Activated CD8-positive, alpha-beta memory T cell treated with anti-CD3 and anti-CD28 coated beads, Interleukin-2, amount 50 U/mL, for 4 hours (primary cell): ENCODE data around the gene ANK2.

ENCODE experiments used
- DNase-seq: peaks from one replicate; pipeline ENCODE4 v3.0.0-alpha.2; 2020

Gene ANK2

GRCh38 chr4:113049421-113050370 lies at the start of gene ANK2:
Gene ANK2 (plus strand): TSS chr4:113049653. CDS start chr4:113049729, 76 bp downstream.
- DNase-seq = no peak

DNA sequence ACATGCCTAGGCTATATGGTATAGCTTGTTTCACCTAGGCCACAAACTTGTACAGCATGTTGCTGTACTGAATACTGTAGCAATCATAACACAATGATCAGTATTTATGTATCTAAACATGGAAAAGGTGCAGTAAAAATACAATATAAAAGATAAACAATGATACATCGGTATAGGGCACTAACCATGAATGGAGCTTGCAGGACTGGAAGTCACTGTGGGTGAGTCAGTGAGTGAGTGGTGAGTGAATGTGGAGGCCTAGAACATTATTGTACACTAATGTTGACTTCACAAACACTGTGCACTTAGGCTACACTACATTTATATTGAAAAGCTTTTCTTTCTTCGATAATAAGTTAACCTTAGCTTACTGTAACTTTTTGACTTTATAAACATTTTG lies 45.6 kb upstream of the ANK2 start:
- DNase-seq = no peak

- no peak for DNase-seq
Observed at GRCh38 chr4:113004655-113005054, 44.8 kb upstream of the ANK2 start.

GRCh38 chr4:113006632-113007031 lies 42.8 kb upstream of the ANK2 start:
- DNase-seq = no peak

DNA sequence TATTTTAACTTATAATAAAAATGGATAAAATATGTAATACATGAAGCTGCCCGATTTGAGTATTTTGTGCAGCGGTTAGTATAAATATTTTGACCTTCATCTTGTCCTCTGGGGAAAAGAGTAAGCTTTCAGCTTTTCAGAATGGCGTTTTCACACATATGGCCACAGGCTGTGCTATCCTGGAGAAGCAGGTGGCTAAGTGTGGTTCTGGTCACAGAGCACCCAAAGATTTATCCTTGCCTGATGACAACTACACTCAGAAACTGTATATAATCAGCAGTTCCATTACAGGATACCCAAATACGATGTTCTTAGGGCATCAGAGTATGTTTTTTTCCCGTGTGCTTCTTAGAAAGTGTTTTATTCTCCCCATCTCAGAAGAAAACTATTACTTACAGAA lies 42.3 kb upstream of the ANK2 start:
- no peak for DNase-seq

DNA sequence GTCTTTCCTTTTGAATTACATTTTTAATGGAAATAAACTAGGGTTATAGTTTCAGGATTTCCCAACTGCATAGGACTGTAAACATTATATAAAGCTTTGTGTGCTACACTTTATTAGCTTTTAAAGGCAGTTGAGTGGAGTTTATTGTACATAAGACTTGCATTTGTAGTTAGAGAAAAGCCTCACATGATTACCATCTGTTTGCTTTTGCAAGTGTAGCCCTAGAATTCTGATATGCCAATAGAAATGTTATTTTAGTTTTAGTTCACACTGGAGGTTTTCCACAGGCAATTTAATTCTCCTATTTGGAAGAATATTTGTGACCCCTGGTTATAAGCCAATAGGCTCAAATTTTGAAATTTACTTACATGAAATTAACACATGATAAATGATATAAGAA lies 41.3 kb upstream of the ANK2 start:
- DNase-seq = no peak

DNA sequence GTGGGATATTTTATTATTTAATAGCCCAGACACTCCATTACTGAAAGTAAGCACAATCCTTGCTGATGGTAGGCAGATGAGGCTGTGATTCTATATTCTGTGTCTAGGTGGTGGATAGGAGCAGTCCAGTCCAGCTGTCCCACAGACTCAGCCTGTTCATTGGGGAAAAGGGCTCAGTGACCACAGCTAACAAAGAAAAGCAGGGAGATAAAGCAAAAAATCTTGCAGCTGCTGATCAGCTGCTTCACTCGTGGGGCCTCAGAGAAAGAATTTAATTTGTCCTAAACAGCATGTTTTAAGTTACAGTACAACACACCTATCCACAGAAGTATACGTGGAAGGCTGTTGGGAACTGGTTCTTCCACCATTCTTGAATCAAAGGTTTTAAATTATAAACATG lies 40.7 kb upstream of the ANK2 start:
- no peak for DNase-seq

DNA sequence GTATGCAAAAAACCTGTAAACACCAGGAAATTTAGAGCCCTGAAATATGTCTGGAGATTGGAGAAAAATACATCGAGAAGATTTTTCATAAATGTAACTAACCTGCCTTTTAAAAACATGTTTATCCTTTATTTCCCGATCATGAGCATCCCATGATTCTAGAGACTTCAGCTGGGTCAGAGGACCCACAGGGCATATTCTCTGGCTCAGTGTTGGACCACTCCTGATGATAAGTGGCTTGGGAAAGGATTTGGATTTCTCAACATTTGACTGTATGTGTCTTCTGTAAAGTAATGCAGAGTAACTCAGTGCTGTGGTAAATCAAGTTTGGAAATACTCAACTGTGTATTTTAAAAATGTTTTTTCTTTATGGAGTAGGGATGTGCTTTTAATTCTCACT lies 40.0 kb upstream of the ANK2 start:
- DNase-seq = no peak

GRCh38 chr4:113012122-113012725 lies 37.2 kb upstream of the ANK2 start:
- DNase-seq = no peak

DNA sequence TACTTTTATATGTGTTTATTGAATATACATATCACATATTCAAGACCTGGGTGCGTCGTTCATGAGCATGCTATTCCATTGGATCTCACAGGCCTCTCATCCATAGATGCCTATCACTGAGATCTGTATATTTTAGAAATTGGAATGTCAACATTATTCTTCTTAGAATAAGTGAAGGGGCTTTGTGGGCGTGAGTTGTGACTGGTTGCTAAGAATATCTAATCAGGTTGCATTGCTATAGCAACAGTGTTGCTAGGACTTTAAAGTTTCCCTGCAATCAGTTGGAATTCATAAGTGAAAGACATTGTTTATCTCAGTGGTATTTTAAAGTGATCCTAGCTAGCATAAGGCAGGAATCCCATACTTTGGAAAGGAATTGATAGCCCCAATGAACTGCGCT lies 36.7 kb upstream of the ANK2 start:
- DNase-seq = no peak

DNA sequence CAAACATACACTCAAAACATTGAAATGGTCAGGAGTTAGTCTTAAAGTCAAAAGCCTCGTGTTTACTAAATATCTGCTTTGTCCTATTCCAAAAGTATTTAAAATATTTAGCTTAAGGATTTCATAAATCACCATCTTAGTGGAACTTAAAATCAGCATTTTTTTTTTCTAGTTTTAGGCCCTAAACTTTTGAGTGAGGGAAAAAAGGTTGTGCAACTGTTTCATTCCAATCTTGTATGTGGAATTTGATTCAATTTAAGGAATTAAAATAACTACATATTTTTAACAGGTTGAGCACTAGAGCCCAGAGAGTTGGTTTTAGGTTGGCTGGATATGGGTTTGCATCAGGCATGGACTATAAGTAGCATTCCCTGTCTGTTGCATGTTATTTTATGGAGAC lies 35.7 kb upstream of the ANK2 start:
- DNase-seq = no peak

DNA sequence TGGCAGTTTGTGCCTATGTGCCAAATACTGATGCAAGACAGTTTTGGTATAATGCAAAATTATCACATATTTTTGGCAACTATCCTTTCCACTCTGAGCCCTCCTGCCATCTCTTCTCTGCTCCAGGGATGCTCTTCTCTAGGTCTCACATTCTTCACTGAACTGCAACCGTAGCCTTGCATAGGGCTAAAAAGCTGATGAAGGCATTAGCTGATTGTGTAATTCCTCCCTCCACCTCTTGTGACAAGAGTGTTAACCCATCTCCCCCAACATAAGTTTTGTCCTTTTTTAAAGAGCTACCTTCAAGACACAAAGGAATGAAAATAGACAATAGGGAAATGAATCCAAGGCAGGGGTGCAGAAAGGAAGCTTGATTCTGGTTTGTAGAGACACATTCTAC lies 33.1 kb upstream of the ANK2 start:
- DNase-seq = no peak

GRCh38 chr4:113020966-113021365 lies 28.5 kb upstream of the ANK2 start:
- DNase-seq = no peak

GRCh38 chr4:113024388-113024787 lies 25.1 kb upstream of the ANK2 start:
- no peak for DNase-seq

- DNase-seq = no peak
Observed at GRCh38 chr4:113025416-113025815, 24.0 kb upstream of the ANK2 start.

- no peak for DNase-seq
Observed at GRCh38 chr4:113026556-113026955, 22.9 kb upstream of the ANK2 start.

DNA sequence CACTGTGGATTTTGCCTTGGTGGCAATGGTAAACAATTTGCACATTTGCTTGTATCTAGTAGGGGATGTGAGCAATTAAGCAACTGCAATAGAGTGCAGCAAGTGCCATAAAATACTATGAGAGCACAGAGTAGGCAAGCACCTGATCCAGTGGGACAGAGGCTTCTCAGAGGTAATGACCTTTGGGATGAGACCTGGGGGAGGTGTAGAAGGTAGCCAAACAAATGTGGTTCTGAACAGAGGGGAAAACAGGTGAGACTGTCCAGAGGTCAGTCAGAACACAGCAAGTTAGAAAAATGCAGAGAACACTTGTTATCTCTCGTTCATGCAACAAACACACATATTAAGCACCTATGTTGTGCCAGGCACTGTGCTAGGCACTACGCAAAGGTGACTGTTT lies 21.4 kb upstream of the ANK2 start:
- no peak for DNase-seq

DNA sequence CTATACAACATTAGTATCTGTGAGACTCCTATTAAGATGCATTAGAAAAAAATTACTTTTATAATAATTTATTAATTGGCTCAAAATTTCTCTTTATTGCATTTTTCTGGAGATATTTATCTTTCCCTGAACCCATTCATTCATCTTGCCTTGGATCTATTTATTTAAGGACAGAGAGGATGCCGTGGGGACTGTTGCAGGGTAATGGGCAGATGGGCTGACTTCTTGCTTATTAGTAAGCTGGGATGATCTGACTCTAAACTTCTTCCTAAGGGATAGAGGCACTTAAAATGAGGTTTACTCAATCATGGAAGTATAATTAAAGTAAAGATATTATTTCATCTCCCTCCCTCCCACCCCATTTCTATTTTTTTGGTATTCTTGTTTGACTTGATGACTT lies 18.2 kb upstream of the ANK2 start:
- no peak for DNase-seq

DNA sequence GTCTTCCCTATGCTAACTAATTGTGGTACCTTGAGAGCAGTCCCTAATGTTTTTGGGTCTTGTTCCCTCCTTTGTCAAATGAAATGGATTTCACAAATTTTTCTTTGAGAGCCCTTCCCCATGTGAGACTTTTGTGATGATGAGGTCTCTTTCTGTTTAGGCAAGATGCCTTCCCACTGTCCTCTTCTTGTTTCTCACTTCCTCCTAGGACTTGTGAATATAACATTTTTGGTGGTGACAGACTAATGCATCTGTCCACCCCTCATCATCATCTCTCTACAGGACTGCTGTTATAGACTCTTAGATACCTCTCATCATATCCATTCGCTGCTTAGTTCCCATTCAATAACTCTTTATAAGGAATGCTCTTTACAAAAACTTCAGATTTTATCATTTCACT lies 8.7 kb upstream of the ANK2 start:
- no peak for DNase-seq

- DNase-seq = no peak
Observed at GRCh38 chr4:113042502-113042901, 7.0 kb upstream of the ANK2 start.

- no peak for DNase-seq
Observed at GRCh38 chr4:113043591-113043990, 5.9 kb upstream of the ANK2 start.

- DNase-seq = no peak
Observed at GRCh38 chr4:113050371-113050755, 910 bp downstream of the ANK2 start.

DNA sequence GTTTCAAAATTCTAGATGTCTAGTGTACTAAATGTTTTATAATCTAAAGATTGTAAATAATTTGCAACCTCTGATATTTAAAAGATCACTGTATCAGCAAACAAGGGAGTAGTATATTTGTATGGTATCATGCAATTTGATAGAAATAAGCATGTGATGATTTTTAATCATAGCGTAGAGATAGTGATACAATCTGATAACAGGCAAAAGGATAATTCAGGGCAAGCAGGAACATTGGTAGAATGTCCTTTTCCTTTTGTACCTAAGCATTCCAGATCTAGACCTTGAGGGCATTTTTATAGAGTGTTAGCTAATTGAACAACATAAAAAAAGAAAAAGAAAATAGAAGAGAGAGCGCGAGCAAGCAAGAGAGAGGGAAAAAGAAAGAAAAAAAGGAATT lies 1.4 kb downstream of the ANK2 start:
- no peak for DNase-seq

DNA sequence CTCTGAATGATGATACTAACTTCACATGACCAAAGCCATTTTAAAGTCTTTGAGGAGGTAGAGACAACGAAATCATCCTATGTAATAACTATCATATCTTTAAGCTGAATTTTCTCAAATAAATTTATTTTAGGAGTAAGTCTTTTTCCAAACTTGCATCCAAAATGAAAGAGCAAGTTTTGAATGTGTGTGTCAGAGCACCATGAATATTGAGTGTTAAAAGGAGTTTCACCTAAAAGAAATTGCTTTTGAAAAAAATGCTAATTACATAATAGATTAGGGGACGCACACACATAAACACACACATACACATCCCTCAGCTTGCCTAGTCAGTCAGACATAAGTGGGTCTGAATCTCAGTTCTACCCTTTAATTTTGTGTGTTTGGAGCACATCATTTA lies 1.9 kb downstream of the ANK2 start:
- no peak for DNase-seq
